HG03442 (cell line): ENCODE results near the gene PFN3.
"Not testable (repeated sequence)": the region's sequence is repeated elsewhere in the genome, so short reads cannot be mapped to it uniquely, and the experiment has no call there.

Experiments used
- ATAC-seq: cut with Tn5 transposase; IDR thresholded peaks from one replicate; pipeline ENCODE4 v1.9.1; 2021; ENCODE audit warnings: mild to moderate bottlenecking, moderate library complexity; ENCODE audit not compliant: unreplicated experiment

PFN3 gene

DNA sequence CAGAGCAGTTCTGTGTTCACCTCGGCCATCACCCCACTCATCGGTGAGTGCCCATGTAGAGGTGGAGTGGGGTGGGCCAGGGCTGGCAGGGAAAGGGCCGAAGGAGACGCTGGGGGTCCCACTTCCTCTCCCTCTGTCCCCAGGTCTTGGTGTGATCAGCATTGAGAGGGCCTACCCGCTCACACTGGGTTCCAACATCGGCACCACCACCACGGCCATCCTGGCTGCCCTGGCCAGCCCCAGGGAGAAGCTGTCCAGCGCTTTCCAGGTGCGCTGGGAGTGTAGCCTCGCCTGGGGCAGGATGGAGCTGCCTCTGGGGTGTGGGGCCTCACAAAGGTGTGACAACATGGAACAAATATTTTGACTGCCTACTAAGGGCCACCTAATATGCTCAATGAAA lies 3.7 kb downstream of the PFN3 start:
- ATAC-seq = no peak

DNA sequence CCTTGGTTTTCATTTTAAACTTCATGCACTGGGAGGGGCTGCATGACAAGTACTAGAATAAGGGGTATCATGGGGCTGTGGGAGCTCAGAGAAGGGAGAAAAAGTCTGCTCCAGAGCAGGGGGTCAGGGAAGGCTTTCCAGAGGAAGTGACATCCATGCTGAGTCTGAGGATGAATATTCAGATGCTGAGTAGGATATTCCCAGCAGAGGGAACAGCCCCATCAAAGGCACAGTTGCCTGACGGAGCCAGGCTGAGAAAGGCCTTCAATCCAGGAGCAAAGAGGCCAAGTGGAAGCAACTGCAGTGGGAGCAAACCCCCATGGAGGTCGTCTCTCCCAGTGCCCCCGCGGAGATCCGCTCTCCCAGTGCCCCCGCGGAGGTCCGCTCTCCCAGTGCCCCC lies 4.4 kb downstream of the PFN3 start:
- no peak for ATAC-seq

DNA sequence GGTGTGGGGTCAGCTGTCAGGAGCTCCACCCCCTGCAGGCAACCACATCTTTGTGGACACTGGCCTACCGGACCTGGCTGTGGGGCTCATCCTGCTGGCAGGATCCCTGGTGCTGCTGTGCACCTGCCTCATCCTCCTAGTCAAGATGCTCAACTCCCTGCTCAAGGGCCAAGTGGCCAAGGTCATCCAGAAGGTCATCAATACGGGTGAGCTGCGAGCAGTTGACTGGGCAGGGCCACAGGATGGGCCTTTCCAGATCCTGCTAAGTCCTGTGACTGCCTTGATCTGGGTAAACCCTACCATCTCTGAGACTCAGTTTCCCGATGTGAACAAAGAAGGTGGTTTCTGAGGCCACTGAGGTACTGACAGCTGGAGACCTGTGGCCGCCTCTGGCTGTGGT lies 6.5 kb downstream of the PFN3 start:
- ATAC-seq = no peak

DNA sequence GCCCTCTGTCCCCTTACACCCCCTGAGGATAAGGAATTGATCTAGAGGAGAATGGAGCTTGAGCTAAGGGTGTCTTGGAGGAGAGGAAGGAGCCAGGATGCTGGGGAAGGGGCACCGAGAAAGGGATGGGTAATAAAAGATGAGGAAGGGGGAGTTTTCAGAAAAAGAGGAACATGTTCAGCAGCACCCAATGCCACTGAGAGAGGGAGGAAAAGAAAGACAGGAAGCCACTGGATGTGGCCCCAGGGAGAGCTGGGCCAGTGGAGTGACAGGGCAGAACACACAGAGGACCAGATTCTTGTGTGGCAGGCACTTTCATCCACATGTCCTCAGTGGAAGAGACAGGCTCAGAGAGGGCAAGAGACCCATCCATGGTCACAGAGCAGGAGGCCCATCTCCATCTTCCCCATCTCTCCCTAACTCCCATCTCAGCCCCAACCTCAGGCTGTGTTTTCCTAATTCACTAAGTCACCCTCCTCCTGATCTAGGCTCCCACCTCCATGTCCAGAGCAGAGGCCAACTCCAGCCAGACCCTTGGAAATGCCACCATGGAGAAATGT lies 7.2 kb downstream of the PFN3 start:
- no peak for ATAC-seq

DNA sequence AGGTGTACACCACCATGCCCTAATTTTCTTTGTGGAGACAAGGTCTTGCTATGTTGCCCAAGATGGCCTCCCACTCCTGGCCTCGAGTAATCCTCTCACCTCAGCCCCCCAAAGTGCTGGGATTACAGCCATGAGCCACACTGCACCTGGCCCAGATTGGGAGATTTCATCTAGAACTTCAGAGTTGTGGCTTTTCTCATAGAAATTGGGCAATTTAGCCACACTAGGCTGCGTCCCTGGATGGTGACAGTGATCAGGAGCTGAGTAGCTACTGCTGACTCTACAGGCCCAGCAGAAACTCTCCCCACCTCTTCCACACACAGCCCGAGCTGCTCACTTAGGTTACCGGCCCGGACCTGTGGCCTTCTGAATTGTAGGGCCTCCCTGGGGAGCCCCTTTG lies 7.7 kb downstream of the PFN3 start:
- no peak for ATAC-seq

DNA sequence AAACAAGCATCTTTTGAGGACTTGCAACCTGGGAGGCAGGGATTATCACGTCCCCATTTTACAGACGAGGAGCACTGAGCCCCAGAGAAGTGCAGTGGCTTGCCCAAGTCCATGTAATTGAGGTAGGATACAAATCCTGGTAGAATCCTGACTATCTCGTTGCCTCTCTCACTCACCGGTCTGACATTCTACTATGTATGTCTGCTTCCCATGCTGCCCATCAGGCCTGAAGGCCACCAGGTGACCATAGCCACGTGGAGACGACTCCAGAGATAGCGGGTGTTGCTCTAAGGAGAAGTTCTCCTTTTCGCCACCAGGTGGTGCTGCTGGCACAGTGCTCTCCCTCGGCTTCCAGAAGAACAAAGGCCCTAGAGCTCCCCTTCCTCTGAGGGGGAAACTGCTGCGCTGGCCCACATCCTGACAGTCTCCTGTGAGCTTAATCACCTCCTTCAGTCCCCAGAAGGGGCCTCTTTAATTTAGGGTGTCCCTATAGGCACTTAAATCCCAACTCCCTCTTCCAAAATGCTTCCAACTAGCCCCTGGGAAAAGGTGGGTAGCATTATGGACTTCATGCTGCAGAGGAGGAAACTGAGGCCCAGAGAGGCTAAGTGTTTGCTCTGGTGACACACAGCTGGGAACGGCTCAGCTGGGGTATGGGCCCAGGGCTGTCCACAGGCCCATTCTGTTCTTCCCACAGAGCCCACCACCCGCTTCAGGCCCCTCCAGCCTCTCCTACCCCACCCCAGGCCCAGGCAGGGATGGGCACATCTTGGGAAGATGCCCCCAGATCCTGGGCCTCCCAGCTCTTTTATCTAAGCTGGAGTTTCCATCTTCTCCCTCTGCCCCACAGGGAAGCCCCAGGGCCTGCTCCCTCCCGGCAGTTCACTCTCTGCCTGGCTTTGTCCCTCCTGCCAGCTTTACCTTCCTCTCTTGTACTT lies 9.8 kb downstream of the PFN3 start:
- no peak for ATAC-seq

DNA sequence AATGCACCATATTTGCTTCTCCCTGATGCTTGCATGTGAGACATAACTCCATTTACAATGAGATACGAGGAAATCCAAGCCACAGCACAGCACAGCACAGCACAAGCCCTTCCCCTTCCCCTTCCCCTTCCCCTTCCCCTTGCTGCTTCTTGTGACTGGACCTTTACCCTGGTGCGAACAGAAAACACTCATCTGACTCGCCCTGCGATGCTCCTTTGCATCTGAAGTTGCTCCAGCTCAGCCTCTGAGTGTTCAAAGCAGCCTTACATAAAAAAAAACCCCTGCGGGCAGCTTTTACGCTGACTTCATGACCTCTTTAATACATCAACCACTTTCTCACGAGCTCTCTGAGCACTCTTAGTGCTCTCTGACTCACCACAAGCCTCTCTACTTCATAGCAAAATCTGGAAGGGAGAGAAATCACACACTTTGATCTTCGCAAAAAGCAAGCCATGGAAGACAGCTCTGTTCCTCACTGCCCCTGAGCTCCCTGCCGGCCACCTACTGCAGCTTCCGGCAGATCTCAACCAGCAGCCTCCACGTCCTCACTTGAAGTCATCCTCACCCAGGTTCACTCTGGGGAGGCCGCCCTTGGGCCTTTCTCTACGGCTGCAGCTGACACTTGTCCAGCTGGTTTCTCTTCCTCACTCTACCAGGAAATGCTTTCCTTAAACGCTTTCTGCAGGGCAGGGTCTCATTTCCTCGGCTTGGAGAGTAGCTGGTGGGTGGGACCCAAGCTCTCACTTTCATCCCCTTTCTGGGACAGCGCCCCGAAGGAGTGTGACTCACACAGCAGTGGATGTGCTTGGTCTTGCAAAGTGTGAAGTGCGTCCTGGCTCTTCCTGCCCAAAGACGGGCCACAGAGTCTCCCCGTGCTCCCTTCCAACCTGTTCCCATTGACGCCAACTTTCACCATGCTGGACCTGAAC lies 11.0 kb downstream of the PFN3 start:
- peak; percentile 34 for ATAC-seq

DNA sequence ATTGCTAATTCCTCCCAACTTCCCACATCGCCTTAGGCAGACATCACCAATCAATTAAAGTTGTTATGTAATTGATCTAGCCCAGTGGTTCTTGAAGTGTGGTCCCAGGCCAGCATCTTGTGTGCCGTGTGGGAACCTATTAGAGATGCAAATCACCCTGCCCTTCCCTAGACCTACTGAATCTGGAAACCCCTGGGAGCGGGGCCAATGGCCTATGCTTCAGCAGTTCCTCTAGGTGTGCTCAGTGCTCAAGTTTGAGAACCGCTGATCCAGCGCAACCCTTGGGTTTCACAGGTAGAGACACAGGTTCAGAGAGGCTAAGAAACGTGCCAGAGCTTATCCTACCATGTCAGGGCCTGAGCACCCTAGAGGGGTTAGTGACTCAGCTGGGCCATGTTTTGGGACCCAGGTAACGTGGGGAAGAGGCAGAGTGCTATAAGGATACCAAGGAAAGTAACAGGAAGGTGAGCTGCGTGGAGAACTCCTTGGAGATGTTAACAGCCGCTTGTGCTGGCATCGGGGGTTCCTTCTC lies 11.9 kb downstream of the PFN3 start:
- ATAC-seq = no peak

DNA sequence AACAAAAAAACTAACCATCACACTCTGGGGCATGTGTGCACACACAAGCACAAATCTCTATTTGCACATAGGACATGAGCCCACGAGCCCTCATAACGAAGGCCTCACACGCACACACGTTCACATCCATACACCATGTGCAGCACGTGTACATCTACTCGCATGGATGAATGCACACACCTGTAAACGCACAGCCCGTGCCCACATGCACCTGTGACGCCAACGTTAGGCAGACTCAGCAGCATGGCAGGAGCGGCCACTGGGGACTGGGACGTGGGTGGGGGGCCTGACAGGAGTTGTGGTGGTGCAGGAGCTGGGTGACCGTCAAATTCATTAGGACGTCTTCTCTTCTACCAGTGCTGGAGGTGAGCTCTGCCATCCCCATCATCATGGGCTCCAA lies 13.1 kb downstream of the PFN3 start:
- no peak for ATAC-seq

DNA sequence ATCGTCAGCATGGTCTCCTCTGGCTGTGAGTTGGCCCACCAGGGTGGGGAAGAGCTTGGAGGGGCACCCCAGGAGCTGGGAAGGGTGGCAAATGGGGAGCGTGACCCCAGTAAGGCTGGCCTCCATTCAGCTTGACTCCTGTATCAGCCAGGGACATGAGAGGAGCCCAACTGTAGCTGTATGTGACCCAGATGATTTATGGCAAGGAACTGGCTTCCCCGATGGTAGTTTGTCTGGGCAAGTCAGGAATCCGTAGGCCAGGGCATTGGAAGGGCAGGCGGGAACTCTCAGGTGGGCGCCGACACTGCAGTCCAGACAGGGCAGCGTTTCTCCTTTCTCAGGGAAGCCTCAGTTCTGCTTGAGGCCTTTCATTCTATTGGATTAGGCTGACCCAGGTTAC lies 13.9 kb downstream of the PFN3 start:
- ATAC-seq = no peak

DNA sequence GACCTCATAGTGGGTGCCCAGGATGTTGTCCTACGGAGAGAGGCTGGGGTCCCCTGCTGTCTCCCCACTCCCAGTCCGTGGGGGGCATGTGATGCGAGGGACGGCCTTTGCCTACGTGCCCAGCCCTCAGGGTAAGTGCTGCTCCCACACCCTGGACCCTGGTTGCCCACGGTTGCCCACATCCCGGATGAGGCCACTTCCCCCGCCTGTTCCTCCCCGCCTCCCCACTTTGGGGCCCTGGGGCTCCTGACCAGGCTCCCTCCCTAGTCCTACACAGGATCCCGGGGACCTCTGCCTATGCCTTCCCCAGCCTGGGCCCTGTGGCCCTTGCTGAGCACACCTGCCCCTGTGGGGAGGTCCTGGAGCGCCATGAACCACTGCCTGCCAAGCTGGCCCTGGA lies 14.7 kb downstream of the PFN3 start:
- no peak for ATAC-seq

DNA sequence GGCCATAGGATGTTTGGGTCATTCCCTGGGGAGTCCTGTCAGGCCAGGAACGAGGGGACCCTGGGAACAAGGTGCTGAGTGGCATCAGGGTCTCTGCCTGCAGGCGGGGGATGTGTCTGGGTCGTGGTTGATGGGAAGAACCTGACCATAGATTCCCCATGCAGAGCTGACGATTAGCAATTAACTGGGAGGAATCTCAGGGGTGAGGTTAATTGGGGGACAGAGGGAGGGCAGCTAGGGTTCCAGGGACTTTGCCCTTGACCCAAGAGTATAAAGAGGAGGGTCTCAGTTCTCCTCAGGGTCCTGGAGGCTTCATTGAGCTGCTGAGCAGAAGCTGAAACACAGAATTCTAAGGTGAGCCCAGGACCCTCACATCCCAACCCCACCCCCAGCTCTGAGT lies 16.3 kb downstream of the PFN3 start, which contains the start of gene SLC34A1:
Gene SLC34A1, plus strand, starts transcription at position 301 of the 400 bp plus-strand sequence. CDS start 1,308 bp downstream, outside the sequence.
- no peak for ATAC-seq

DNA sequence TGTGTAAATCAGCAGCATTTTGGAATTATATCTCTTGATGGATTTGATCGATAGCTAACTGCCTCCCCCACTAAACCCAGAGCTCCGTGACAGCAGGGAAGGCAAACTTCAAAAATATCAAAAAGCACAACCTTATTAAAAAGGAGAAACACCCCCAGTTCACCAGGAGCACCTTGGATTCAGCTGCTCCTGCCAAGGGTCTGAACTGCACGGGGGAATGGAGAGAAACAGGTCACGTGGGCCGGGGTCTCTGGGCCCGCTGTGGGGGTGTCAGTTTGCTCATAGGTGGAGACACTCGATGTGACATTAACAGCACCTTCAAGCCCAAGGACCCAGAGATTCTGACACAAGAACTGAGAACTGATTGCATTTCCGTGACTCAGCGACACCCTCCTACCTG lies 17.3 kb downstream of the PFN3 start:
- no peak for ATAC-seq

DNA sequence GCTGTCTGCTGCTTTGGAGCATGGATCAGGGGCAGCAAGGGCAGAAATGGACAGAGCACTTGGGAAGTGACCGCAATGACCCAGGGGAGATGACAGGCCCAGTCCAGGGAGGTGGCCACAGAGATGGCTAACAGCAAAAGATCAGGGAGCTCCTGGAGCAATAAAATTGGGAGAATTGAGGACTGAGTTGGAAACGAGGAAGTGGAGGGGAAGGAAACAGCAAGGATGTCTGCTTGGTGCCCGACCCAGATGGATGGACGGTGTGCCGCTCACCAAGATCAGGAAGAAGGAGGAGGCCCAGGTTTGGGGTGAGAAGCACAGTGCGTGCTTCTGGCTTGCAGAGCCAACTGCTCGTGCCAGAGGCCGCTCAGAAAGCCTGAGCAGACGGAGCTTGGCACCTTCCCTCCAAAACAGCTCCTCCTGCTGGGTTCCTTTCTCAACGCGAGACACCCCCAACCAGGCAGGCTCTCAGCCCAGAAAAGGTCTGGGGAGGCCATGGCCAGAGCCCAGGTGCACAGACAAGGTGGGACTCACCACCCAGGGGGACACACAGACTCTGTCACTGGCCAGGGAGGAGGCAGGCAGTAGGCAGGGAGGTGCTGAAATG lies 17.9 kb downstream of the PFN3 start:
- no peak for ATAC-seq

DNA sequence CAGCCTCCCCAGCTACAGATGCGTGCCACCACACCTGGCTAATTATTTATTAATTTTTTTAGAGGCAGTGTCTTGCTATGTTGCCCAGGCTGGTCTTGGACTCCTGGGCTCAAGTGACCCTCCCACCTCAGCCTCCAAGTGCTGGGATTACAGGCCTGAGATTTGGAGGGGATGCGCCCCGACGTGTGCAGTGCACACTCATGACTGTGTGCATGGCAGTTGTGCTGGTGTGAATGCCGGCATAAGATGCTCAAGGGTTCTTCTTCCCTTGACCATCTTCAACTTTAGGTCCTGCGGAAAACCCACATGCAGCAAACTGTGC lies 19.7 kb downstream of the PFN3 start:
- no peak for ATAC-seq

DNA sequence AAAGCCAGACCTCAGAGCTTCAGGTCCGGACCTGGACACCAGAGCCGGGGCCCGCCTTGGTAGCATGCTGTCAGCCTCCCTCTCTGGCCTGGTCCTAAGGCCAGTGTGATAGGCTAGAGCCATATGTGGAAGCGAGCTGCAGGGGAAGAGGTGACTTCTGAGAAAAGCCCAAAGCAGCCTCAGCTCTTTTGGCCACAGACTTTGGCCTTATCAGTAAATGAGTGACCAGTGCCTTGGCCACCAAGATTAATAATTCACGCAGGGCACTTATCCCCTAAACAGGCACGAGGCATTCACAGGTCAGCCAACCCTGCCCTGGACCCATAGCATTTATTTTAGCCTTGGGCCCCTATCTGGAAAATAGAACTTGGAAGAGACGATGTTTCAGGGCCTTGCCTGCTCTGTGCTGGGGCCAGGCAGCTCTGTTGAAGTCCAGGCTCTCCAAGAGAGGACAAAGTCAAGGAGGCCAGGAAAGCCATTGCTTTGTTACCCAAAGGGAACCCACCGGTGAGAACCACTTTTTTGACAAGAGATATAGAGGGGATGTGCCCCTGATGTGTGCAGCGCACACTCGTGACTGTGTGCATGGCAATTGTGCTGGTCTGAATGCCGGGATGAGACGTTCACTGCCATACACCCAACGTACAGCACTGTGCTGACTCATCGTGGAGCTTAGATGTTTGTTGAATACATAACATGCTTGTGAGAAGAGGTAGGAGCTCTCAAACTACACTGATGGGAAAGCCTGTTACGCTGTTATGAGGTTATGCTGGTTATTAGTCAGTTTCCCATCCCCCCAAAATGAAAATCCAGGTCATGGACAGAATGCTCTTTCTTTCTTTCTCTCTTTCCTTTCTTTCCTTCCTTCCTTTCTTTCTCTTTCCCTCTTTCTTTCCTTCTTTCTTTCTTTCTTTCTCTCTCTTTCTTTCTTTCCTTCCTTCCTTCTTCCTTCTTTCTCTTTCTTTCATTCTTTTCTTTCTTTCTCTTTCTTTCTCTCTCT lies 21.3 kb downstream of the PFN3 start:
- peak; percentile 54 for ATAC-seq

DNA sequence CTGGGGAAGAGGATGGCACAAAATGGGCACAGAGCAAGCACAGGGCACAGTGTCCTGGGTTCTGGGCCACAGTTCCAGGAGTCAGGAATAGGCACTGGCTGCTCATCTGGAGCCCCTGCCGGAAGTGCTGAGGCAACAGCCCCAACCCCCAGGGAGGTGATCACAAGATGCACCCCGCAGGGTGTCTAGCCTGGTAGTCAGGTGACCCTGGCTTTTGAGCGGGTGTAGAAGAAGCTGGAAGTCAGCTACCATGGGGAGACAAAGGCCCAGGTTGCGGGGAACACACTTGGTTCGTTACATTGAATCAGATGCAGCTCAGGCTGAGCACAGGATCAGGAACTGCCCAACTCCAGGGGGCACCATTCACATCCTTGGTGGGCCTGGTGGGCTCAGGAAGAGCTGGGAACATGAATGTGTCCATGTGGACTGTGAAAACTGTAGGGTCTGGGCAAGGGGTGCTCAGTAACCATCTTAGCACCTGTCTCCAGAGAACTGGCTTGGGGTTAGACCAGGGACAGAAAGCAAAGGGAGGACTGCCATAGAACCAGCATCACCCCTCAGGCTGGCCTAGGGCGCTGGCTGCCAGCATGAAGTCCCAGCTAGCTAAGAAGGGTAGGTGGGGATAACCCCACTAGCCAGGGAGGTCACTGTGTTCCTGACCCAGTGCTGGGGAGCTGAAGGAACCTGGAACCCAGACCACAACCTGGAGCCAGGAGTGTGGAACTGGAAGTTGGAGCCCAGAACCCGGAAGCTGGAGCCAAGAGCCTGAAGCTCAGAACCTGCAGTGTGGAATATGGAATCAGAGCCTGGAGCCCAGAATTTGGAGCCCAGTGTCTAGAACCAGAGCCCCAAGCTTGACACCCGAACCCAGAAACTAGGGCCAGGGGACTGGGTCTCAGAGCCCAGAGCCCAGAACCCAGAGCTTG lies 22.3 kb downstream of the PFN3 start:
- ATAC-seq = no peak

DNA sequence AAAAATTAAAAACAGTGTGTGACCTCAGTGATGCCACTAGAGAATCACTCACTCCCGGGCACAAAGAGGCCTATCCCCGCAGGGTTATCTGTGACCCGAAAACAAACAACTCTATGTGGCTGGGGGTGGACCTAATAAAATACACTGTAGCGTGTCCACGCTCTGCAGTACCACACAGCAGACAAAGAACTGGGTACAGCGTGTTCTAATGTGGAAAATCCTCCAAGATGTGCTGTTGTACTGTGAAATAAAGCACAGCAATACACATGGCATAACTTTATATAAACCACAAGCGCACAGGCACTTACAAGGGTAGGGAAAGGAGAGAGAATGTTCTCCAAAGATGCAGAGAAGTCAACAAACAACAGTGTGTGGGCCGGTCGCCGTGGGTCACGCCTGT lies 24.4 kb downstream of the PFN3 start:
- ATAC-seq = no peak

DNA sequence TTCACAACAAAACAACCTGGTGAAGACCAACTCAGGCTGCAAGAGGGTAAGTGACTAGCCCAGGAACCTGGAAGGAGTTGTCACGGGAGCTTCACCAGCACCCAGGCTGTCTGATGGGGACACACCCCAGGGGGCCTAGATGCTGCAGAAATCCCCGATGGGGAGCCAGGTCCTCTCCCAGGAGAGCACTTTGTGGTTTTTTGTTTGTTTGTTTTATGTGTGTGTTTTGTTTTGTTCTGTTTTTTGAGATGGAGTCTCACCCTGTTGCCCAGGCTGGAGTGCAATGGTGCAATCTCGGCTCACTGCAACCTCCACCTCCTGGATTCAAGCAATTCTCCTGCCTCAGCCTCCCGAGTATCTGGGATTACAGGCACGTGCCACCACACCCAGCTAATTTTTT lies 24.9 kb downstream of the PFN3 start:
- ATAC-seq = not testable (repeated sequence)
